GM18870 (cell line): ENCODE results near the gene NPTXR.
A peak's percentile ranks its signal among the peaks of the same experiment; 100 is the strongest.

Experiments
- ATAC-seq: cut with Tn5 transposase; IDR thresholded peaks from one replicate; pipeline ENCODE4 v1.9.1; 2021; ENCODE audit warnings: moderate library complexity; ENCODE audit not compliant: unreplicated experiment

NPTXR gene

GRCh38 chr22:38799265-38800002, 44.4 kb downstream of the NPTXR start:
- no peak for ATAC-seq

GRCh38 chr22:38798496-38798895, 45.3 kb downstream of the NPTXR start:
- ATAC-seq, result no peak

GRCh38 chr22:38796262-38796957, 47.4 kb downstream of the NPTXR start:
- ATAC-seq, result no peak

GRCh38 chr22:38795569-38795968, 48.3 kb downstream of the NPTXR start:
- no peak for ATAC-seq

- peak; percentile 89 for ATAC-seq
Measured at GRCh38 chr22:38793721-38794466, 49.9 kb downstream of the NPTXR start, which contains the start of gene DNAL4. Gene DNAL4, minus strand, starts transcription at chr22:38794143. Its CDS starts 11,412 bp downstream, at chr22:38782731.

- ATAC-seq, result no peak
Measured at GRCh38 chr22:38793317-38793716, 50.5 kb downstream of the NPTXR start.

GRCh38 chr22:38792833-38793232, 51.0 kb downstream of the NPTXR start:
- ATAC-seq, result no peak

- no peak for ATAC-seq
Measured at GRCh38 chr22:38789606-38790005, 54.2 kb downstream of the NPTXR start.

- no peak for ATAC-seq
Measured at GRCh38 chr22:38788846-38789245, 55.0 kb downstream of the NPTXR start.

GRCh38 chr22:38788021-38788816, 55.6 kb downstream of the NPTXR start:
- ATAC-seq, result no peak

GRCh38 chr22:38786631-38787030, 57.2 kb downstream of the NPTXR start:
- no peak for ATAC-seq

GRCh38 chr22:38784856-38785255, 59.0 kb downstream of the NPTXR start:
- no peak for ATAC-seq

GRCh38 chr22:38784035-38784434, 59.8 kb downstream of the NPTXR start:
- ATAC-seq, result no peak

- no peak for ATAC-seq
Measured at GRCh38 chr22:38783095-38783615, 60.7 kb downstream of the NPTXR start.

- ATAC-seq, result no peak
Measured at GRCh38 chr22:38782402-38783094, 61.3 kb downstream of the NPTXR start.

- ATAC-seq, result no peak
Measured at GRCh38 chr22:38781033-38781432, 62.8 kb downstream of the NPTXR start.

- ATAC-seq, result no peak
Measured at GRCh38 chr22:38777087-38777671, 66.6 kb downstream of the NPTXR start.

- ATAC-seq, result no peak
Measured at GRCh38 chr22:38776086-38776485, 67.7 kb downstream of the NPTXR start.

- ATAC-seq, result no peak
Measured at GRCh38 chr22:38775656-38776055, 68.2 kb downstream of the NPTXR start.
